ENCODE data around the gene RAPGEF4. TPM values are rescaled to one million over a fixed set of nuclear protein-coding genes. Genes with fewer than 3 reads are reported as not detected.

RAPGEF4 gene
- total and polyA plus RNA-seq, 2 of the 8 experiments (the other 6 are each of a cell fraction or from before 2014, with no cell fraction given) = 1.2 to 2.6 TPM

DNA sequence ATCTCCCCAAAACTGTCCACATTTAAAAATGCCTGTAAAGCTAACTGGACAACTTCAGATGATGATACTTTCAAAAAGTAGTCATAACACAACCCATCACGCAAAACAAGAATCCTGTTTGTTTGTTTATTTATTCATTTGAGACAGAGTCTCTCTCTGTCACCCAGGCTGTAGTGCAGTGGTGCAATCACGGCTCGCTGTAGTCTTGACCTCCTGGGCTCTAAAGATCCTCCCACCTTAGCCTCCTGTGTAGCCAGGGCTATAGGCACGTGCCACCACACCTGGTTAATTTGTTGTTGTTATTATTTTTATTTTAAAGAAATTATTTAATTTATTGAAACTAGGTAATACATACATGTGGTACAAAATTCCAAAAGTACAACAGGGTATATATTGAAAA lies 94.8 kb downstream of the RAPGEF4 start (continued):
- TF ChIP-seq RFX5 (IDR thresholded peaks at IDR 0.05; ENCODE audit: borderline replicate concordance, low read depth, low read length) (no peak), RNF2 (IDR thresholded peaks at IDR 0.05; ENCODE audit: borderline replicate concordance, low read depth, low read length, missing control alignments, poor library complexity, severe bottlenecking) (no peak), POU5F1 (IDR thresholded peaks at IDR 0.05; ENCODE audit: low read depth, low read length) (no peak), GTF2F1 (IDR thresholded peaks at IDR 0.05; ENCODE audit: borderline replicate concordance, low read depth, low read length) (no peak)

All from H1 (cell line).